ENCODE data around the gene ENSA.
"Not testable (repeated sequence)": the region's sequence is repeated elsewhere in the genome, so short reads cannot be mapped to it uniquely, and the experiment has no call there.

Gene ENSA

GRCh38 chr1:150579945-150580642 lies 49.3 kb downstream of the ENSA start:
- DNase-seq, result no peak

- DNase-seq, result peak; percentile 82
Observed at GRCh38 chr1:150579110-150579944, 50.1 kb downstream of the ENSA start, which contains the start of gene MCL1. Gene MCL1 (minus strand): TSS chr1:150579610. CDS start chr1:150579530, 80 bp downstream.

GRCh38 chr1:150578272-150579109 lies 50.9 kb downstream of the ENSA start:
- DNase-seq, result peak; percentile 47

- no peak for DNase-seq
Observed at GRCh38 chr1:150577557-150578271, 51.7 kb downstream of the ENSA start.

DNA sequence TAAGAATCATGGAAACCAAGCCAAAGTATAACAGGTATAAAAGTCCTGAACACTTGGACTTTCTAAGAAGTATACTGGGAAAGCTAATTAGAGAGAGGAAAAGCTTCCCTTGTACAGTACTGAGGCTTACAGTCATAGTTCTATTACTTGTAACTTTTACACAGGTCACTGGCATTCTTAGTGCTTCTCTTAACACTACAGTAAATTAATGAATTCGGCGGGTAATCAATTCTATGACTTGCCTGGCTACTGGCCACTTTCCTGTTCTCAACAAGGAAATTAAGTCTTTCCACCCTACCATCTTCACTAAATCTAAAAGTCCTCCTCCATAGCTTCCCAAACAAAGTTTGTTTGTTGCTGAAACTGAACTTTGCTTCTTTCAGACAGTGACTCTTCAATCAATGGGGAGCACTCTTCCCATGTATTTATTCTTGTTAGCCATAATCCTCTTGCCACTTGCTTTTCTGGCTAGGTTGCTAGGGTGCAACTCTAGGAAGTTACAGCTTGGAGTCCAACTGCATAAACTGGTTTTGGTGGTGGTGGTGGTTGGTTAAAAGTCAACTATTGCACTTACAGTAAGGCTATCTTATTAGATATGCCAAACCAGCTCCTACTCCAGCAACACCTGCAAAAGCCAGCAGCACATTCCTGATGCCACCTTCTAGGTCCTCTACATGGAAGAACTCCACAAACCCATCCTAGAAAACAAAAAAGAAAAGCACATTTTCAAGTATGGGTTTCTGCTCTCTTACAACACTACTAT lies 52.4 kb downstream of the ENSA start:
- no peak for DNase-seq

DNA sequence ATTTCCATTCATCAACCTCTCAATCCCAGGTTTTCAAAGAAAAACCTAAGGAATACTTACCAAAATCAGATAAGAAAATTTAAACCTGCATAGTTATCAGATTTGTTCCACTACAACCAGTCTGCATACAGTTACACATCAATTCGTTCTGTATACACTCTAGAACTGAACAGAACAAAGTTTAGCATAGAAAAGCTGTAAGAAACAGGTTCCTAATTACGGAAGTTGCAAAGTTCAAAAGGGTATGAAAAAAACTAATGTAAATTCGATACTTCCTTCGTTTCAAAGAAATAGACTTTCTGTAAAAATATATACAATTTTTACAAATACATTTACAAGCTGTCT lies 53.1 kb downstream of the ENSA start:
- DNase-seq, result no peak

GRCh38 chr1:150575518-150576366 lies 53.7 kb downstream of the ENSA start:
- DNase-seq, result no peak

- DNase-seq, result no peak
Observed at GRCh38 chr1:150575072-150575489, 54.3 kb downstream of the ENSA start.

- DNase-seq, result no peak
Observed at GRCh38 chr1:150574260-150575071, 54.9 kb downstream of the ENSA start.

GRCh38 chr1:150573648-150574071 lies 55.8 kb downstream of the ENSA start:
- not testable (repeated sequence) for DNase-seq

- no peak for DNase-seq
Observed at GRCh38 chr1:150572918-150573647, 56.3 kb downstream of the ENSA start.
